Astrocyte (in vitro differentiated cells and primary cell): ENCODE data around the gene TTYH2. TPM values are rescaled to one million over a fixed set of nuclear protein-coding genes. Genes with fewer than 3 reads are reported as not detected.

Source experiments
- DNase-seq: peaks from one replicate; pipeline ENCODE4 v3.0.0-alpha.2; 2010; ENCODE audit warnings: low read depth
- FAIRE-seq: peaks from 2 replicates; lab custom pipeline; 2011; peaks lifted over from hg19 to GRCh38; lab: Jason Lieb, UNC
- H2AFZ ChIP-seq: 2 replicates; pipeline ENCODE4 v1.6.0; 2012; ENCODE audit warnings: low read depth, low read length, inconsistent platforms
- H3K27ac ChIP-seq: 2 replicates; pipeline ENCODE4 v1.5.1; 2011; ENCODE audit warnings: low read depth, low read length, inconsistent platforms
- H3K27me3 ChIP-seq: 2 replicates; pipeline ENCODE4 v1.6.0; 2011; ENCODE audit warnings: low read length, inconsistent platforms; ENCODE audit not compliant: insufficient read depth
- H3K36me3 ChIP-seq: 2 replicates; pipeline ENCODE4 v1.5.1; 2011; ENCODE audit warnings: low read length, inconsistent platforms; ENCODE audit not compliant: insufficient read depth
- H3K4me1 ChIP-seq: 2 replicates; pipeline ENCODE4 v1.5.1; 2011; ENCODE audit warnings: low read length, inconsistent platforms; ENCODE audit not compliant: insufficient read depth
- H3K4me2 ChIP-seq: 2 replicates; pipeline ENCODE4 v1.6.0; 2012; ENCODE audit warnings: low read length, inconsistent platforms
- H3K4me3 ChIP-seq: 2 replicates; pipeline ENCODE4 v1.5.1; 2011; ENCODE audit warnings: low read depth, mild to moderate bottlenecking, low read length, inconsistent platforms; ENCODE audit not compliant: insufficient read depth
- H3K79me2 ChIP-seq: 2 replicates; pipeline ENCODE4 v1.6.0; 2012; ENCODE audit warnings: mild to moderate bottlenecking, low read length, inconsistent platforms; ENCODE audit not compliant: insufficient read depth
- H3K9ac ChIP-seq: 2 replicates; pipeline ENCODE4 v1.6.0; 2012; ENCODE audit warnings: mild to moderate bottlenecking, low read length, inconsistent platforms
- H3K9me3 ChIP-seq: 2 replicates; pipeline ENCODE4 v1.5.1; 2012; ENCODE audit warnings: low read depth, mild to moderate bottlenecking, low read length, inconsistent platforms; ENCODE audit not compliant: insufficient read depth
- H4K20me1 ChIP-seq: 2 replicates; pipeline ENCODE4 v1.6.0; 2012; ENCODE audit warnings: low read length, inconsistent platforms; ENCODE audit not compliant: insufficient read depth
- H3K27ac Mint-ChIP-seq: one replicate; pipeline ENCODE4 v1.8.0; 2021; ENCODE audit warnings: mild to moderate bottlenecking, mixed read lengths; ENCODE audit not compliant: unreplicated experiment
- H3K27me3 Mint-ChIP-seq: one replicate; pipeline ENCODE4 v1.8.0; 2021; ENCODE audit warnings: low read depth, mixed read lengths; ENCODE audit not compliant: unreplicated experiment
- H3K36me3 Mint-ChIP-seq: one replicate; pipeline ENCODE4 v1.8.0; 2021; ENCODE audit warnings: low read depth, mixed read lengths; ENCODE audit not compliant: unreplicated experiment
- H3K4me1 Mint-ChIP-seq: one replicate; pipeline ENCODE4 v1.8.0; 2021; ENCODE audit warnings: low read depth, mixed read lengths; ENCODE audit not compliant: unreplicated experiment
- H3K4me3 Mint-ChIP-seq: one replicate; pipeline ENCODE4 v1.8.0; 2021; ENCODE audit warnings: mild to moderate bottlenecking, moderate library complexity, mixed read lengths; ENCODE audit not compliant: unreplicated experiment
- H3K9me3 Mint-ChIP-seq: one replicate; pipeline ENCODE4 v1.8.0; 2021; ENCODE audit warnings: mild to moderate bottlenecking, mixed read lengths; ENCODE audit not compliant: unreplicated experiment
- CTCF ChIP-seq: IDR thresholded peaks from 2 replicates; pipeline ENCODE4 v1.5.1; 2011; ENCODE audit warnings: low read depth, mild to moderate bottlenecking, inconsistent platforms, low read length, moderate library complexity; ENCODE audit not compliant: insufficient read depth
- EZH2 ChIP-seq: IDR thresholded peaks from 2 replicates; pipeline ENCODE4 v1.6.1; 2012; ENCODE audit warnings: mild to moderate bottlenecking, low read length, inconsistent platforms; ENCODE audit not compliant: insufficient read depth
- total RNA-seq: library from RNA; stranded (reverse); gene quantifications from 2 replicates; pipeline ENCODE4 v1.2.1, GENCODE V29; 2021

TTYH2 gene
- total RNA-seq, 1 donor from 2014 or later: 8.0 TPM

GRCh38 chr17:74181341-74181740, 32.0 kb upstream of the TTYH2 start:
- H3K9ac ChIP-seq: no peak overlapping the region
- H3K36me3 ChIP-seq: no peaks in the 10 kb centered on the region
- Mint-ChIP-seq H3K27ac (no peak overlapping the region), H3K36me3 (no peaks in the 10 kb centered on the region), H3K4me3 (no peak overlapping the region), H3K27me3 (peaks cover 31% of the 10 kb centered on the region), H3K9me3 (no peaks in the 10 kb centered on the region), H3K4me1 (peaks cover 8% of the 10 kb centered on the region)
- no peak overlapping the region for H3K4me2 ChIP-seq
- no peaks in the 10 kb centered on the region for H3K79me2 ChIP-seq
- no peak for DNase-seq
- H3K9me3 ChIP-seq: no peaks in the 10 kb centered on the region
- H2AFZ ChIP-seq: no peak overlapping the region
- H3K4me1 ChIP-seq: peaks cover 4% of the 10 kb centered on the region
- no peaks in the 10 kb centered on the region for H4K20me1 ChIP-seq
- no peak for FAIRE-seq
- no peak overlapping the region for H3K4me3 ChIP-seq
- TF ChIP-seq EZH2: no peak
- no peak for TF ChIP-seq CTCF
- H3K27ac ChIP-seq: no peak overlapping the region
- H3K27me3 ChIP-seq: peaks cover 3% of the 10 kb centered on the region

DNA sequence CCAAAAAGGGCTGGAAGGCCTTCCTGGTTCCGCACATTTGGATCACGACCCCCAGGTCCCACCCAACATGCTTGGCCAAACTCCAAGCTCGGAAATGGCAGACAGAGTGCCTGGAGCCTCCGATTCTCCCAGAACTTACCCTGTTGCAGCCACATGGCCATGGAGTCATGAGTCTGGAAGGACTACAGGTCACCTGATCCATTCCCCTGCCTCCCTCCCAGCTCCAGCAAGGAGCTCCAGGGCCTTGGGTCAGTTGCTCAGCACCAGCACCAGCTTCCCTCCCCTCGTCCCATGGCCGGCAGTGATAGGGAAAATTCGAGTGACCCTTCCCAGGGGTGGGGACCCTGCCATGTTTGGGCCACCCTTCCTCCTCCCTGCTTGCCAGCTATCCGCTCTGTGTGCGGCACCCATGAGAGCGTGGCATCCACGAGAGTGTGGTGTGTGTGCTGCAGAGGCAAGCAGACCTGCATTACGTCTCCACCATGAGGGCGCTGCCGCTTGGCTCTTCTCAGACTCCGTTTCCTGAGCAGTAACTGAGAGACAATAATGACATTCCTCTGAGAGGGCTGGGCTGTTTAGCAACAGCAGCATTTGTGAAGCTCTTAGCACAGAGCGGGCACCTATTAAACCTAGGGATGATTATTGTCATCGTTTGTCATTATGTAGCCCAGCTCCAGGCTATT, 31.2 kb upstream of the TTYH2 start:
- Mint-ChIP-seq H3K4me3 (no peak overlapping the region), H3K4me1 (peaks cover 2% of the 10 kb centered on the region), H3K27me3 (peaks cover 31% of the 10 kb centered on the region), H3K27ac (no peak overlapping the region), H3K9me3 (no peaks in the 10 kb centered on the region), H3K36me3 (no peaks in the 10 kb centered on the region)
- H2AFZ ChIP-seq: no peak overlapping the region
- DNase-seq: no peak
- H3K4me2 ChIP-seq: no peak overlapping the region
- TF ChIP-seq EZH2 (no peak), CTCF (no peak)
- H3K79me2 ChIP-seq: no peaks in the 10 kb centered on the region
- no peak overlapping the region for H3K27ac ChIP-seq
- H3K27me3 ChIP-seq: peaks cover 3% of the 10 kb centered on the region
- H3K9me3 ChIP-seq: no peaks in the 10 kb centered on the region
- no peak for FAIRE-seq
- no peak overlapping the region for H3K9ac ChIP-seq
- H3K4me3 ChIP-seq: no peak overlapping the region
- H3K36me3 ChIP-seq: no peaks in the 10 kb centered on the region
- peaks cover 2% of the 10 kb centered on the region for H3K4me1 ChIP-seq
- no peaks in the 10 kb centered on the region for H4K20me1 ChIP-seq

- no peaks in the 10 kb centered on the region for H3K36me3 Mint-ChIP-seq
- no peak for TF ChIP-seq EZH2
- no peak for TF ChIP-seq CTCF
- H3K9me3 Mint-ChIP-seq: no peaks in the 10 kb centered on the region
- H3K27me3 Mint-ChIP-seq: peaks cover 37% of the 10 kb centered on the region
- no peak overlapping the region for H2AFZ ChIP-seq
- no peaks in the 10 kb centered on the region for H4K20me1 ChIP-seq
- no peak overlapping the region for H3K4me3 ChIP-seq
- H3K4me3 Mint-ChIP-seq: no peak overlapping the region
- H3K27ac ChIP-seq: no peak overlapping the region
- H3K4me2 ChIP-seq: no peak overlapping the region
- H3K79me2 ChIP-seq: no peaks in the 10 kb centered on the region
- H3K36me3 ChIP-seq: no peaks in the 10 kb centered on the region
- no peak for DNase-seq
- no peak overlapping the region for H3K9ac ChIP-seq
- no peak overlapping the region for H3K27ac Mint-ChIP-seq
- no peaks in the 10 kb centered on the region for H3K4me1 ChIP-seq
- no peak for FAIRE-seq
- H3K27me3 ChIP-seq: peaks cover 3% of the 10 kb centered on the region
- H3K4me1 Mint-ChIP-seq: no peaks in the 10 kb centered on the region
- H3K9me3 ChIP-seq: no peaks in the 10 kb centered on the region
These were observed 30.0 kb upstream of the TTYH2 start for GRCh38 chr17:74183411-74183810.
